ENCODE data around the gene ELAVL1. TPM values are rescaled to one million over a fixed set of nuclear protein-coding genes. Genes with fewer than 3 reads are reported as not detected.

Gene ELAVL1
- total RNA-seq, 1 donor from 2014 or later: 50.5 TPM

DNA sequence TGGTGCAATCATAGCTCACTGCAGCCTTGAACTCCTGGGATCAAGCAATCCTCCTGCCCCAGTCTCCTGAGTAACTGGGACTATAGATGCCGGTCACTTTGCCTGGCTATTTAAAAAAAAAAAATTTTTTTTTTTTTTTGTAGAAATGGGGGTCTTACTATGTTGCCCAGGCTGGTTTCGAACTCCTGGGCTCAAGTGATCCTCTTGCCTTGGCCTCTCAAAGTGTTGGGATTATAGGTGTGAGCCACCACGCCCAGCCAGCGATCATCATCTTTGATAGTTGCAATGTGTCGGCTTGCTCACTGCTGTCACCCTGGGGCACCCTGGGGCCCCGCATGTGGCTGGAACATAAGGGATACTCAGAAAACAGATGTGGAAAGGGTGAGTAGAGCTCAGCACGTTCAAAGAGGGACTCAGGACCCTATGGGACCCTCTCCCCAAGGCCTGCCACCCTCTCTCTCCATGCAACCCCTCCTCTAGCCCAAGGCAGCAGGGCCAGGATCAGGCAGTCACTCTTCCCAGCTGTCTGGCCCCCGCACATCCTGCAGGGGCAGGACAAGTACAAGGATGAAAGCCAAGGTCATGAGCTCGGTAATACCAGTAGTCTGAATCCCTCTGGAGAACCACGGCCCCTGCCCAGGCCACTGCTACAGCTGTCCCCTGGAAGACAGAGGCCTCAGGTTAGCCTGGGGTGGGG, 40.6 kb upstream of the ELAVL1 start:
- Histone ChIP-seq H3K4me1 (peaks cover 8% of the 10 kb centered on the region), H3K4me3 (no peak overlapping the region), H3K36me3 (no peaks in the 10 kb centered on the region), H3K27me3 (ENCODE audit: low read depth) (peaks cover 64% of the 10 kb centered on the region), H3K9me3 (replicated peaks) (no peaks in the 10 kb centered on the region), H3K27ac (replicated peaks) (no peak overlapping the region)
- DNase-seq: no peak
- TF ChIP-seq, protein P1, sequence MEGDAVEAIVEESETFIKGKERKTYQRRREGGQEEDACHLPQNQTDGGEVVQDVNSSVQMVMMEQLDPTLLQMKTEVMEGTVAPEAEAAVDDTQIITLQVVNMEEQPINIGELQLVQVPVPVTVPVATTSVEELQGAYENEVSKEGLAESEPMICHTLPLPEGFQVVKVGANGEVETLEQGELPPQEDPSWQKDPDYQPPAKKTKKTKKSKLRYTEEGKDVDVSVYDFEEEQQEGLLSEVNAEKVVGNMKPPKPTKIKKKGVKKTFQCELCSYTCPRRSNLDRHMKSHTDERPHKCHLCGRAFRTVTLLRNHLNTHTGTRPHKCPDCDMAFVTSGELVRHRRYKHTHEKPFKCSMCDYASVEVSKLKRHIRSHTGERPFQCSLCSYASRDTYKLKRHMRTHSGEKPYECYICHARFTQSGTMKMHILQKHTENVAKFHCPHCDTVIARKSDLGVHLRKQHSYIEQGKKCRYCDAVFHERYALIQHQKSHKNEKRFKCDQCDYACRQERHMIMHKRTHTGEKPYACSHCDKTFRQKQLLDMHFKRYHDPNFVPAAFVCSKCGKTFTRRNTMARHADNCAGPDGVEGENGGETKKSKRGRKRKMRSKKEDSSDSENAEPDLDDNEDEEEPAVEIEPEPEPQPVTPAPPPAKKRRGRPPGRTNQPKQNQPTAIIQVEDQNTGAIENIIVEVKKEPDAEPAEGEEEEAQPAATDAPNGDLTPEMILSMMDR (IDR thresholded peaks at IDR 0.05; ENCODE audit: borderline replicate concordance): no peak
- intact Hi-C loops (cut with micrococcal nuclease): no loop called here

DNA sequence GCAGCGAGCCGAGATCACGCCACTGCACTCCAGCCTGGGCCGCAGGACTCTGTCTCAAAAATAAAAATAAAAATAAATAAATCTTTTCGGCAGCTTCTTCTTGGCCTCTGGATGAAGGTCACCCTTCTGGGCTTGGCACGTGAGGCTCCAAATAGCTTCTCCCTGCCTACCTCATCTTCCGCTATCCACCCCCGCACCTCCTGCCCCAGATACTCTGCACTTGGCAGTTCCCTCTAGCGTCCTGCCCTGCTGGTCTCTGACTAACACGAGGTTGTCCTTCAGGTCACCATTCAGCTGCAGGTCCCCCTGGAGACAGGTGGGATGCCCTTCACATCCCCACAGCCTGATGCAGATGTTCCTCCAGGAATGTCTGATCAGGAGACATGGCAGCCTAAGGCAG, 38.6 kb upstream of the ELAVL1 start:
- DNase-seq: no peak
- intact Hi-C loops (cut with micrococcal nuclease): no loop called here
- Histone ChIP-seq H3K27me3 (ENCODE audit: low read depth) (peaks cover 57% of the 10 kb centered on the region), H3K4me3 (no peak overlapping the region), H3K9me3 (replicated peaks) (no peaks in the 10 kb centered on the region), H3K36me3 (no peaks in the 10 kb centered on the region), H3K4me1 (no peaks in the 10 kb centered on the region), H3K27ac (replicated peaks) (no peak overlapping the region)
- TF ChIP-seq, protein P1 (IDR thresholded peaks at IDR 0.05; ENCODE audit: borderline replicate concordance): no peak

DNA sequence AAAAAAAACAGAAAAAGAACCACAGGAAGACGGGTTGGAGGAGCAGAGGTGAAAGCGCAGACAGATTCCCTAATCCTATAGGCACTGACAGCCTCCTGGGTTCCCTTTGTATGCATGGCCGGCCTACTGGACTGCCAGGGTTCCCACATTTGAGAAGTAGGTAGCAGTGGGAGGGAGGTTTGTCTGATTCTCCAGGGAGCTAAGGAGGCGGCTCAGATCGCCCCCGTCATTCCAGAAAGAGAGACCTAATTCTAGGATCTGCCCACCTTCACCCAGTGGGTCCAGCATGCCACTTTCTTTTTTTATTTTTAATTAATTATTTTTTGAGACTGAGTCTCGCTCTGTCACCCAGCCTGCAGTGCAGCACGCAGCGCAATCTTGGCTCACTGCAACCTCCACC, 37.5 kb upstream of the ELAVL1 start:
- Histone ChIP-seq H3K27ac (replicated peaks) (no peak overlapping the region), H3K4me1 (no peaks in the 10 kb centered on the region), H3K27me3 (ENCODE audit: low read depth) (peaks cover 57% of the 10 kb centered on the region), H3K9me3 (replicated peaks) (no peaks in the 10 kb centered on the region), H3K36me3 (no peaks in the 10 kb centered on the region), H3K4me3 (no peak overlapping the region)
- intact Hi-C loops (cut with micrococcal nuclease): no loop called here
- TF ChIP-seq, protein P1 (IDR thresholded peaks at IDR 0.05; ENCODE audit: borderline replicate concordance): no peak
- no peak for DNase-seq

DNA sequence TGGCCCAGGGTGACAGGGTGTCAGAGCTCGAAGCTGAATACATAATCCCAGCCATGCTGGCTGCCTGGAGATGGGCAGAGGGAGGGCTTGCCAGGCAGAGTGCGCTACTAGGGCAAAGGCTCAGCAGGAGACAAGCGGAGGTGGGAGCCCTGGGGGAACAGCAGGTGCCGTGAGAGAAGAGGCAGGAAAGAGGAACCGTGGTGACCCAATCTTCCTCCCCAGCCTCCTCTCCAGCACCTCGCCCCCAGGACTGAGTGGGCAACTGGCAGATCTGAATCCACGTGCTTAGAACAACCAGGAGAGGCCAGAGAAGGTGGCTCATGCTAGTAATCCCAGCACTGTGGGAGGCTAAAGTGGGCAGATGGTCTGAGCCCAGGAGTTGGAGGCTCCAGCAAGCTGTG, 36.1 kb upstream of the ELAVL1 start:
- DNase-seq: no peak
- no peaks in the 10 kb centered on the region for H3K36me3 ChIP-seq
- TF ChIP-seq, protein P1 (IDR thresholded peaks at IDR 0.05; ENCODE audit: borderline replicate concordance): no peak
- H3K9me3 ChIP-seq (replicated peaks): no peaks in the 10 kb centered on the region
- intact Hi-C loops (cut with micrococcal nuclease): no loop called here
- H3K27me3 ChIP-seq (ENCODE audit: low read depth): peaks cover 57% of the 10 kb centered on the region
- no peaks in the 10 kb centered on the region for H3K4me1 ChIP-seq
- no peak overlapping the region for H3K27ac ChIP-seq (replicated peaks)
- no peak overlapping the region for H3K4me3 ChIP-seq

GRCh38 chr19:8039231-8039630, 33.8 kb upstream of the ELAVL1 start:
- TF ChIP-seq, protein P1 (IDR thresholded peaks at IDR 0.05; ENCODE audit: borderline replicate concordance): no peak
- Histone ChIP-seq H3K9me3 (replicated peaks) (no peaks in the 10 kb centered on the region), H3K27ac (replicated peaks) (no peak overlapping the region), H3K4me3 (no peak overlapping the region), H3K4me1 (no peaks in the 10 kb centered on the region), H3K36me3 (no peaks in the 10 kb centered on the region), H3K27me3 (ENCODE audit: low read depth) (peaks cover 64% of the 10 kb centered on the region)
- intact Hi-C loops (cut with micrococcal nuclease): no loop called here
- DNase-seq: no peak

All from left ventricle myocardium inferior (tissue), 1 donor.